ENCODE data around the gene KCNA3.

Gene KCNA3

GRCh38 chr1:110674337-110675059 lies at the start of gene KCNA3:
TSS of gene KCNA3 (minus strand) at chr1:110674940. CDS start at chr1:110674809, 131 bp downstream.
- DNase-seq (ENCODE audit: low spot score), result no peak

GRCh38 chr1:110722807-110723206 lies 48.1 kb upstream of the KCNA3 start:
- no peak for DNase-seq (ENCODE audit: low spot score)

- no peak for DNase-seq (ENCODE audit: low spot score)
These were observed 45.2 kb upstream of the KCNA3 start for GRCh38 chr1:110719908-110720307.

- DNase-seq (ENCODE audit: low spot score), result no peak
These were observed 43.7 kb upstream of the KCNA3 start for GRCh38 chr1:110718452-110718851.

GRCh38 chr1:110717179-110717578 lies 42.4 kb upstream of the KCNA3 start:
- no peak for DNase-seq (ENCODE audit: low spot score)

GRCh38 chr1:110714374-110714995 lies 39.7 kb upstream of the KCNA3 start:
- DNase-seq (ENCODE audit: low spot score), result no peak

- no peak for DNase-seq (ENCODE audit: low spot score)
These were observed 38.5 kb upstream of the KCNA3 start for GRCh38 chr1:110713221-110713620.

- no peak for DNase-seq (ENCODE audit: low spot score)
These were observed 35.6 kb upstream of the KCNA3 start for GRCh38 chr1:110710314-110710713.

GRCh38 chr1:110708974-110709440 lies 34.3 kb upstream of the KCNA3 start:
- no peak for DNase-seq (ENCODE audit: low spot score)

GRCh38 chr1:110707232-110707631 lies 32.5 kb upstream of the KCNA3 start:
- DNase-seq (ENCODE audit: low spot score), result no peak

GRCh38 chr1:110706621-110707020 lies 31.9 kb upstream of the KCNA3 start:
- DNase-seq (ENCODE audit: low spot score), result peak; percentile 21

GRCh38 chr1:110702260-110702659 lies 27.5 kb upstream of the KCNA3 start:
- DNase-seq (ENCODE audit: low spot score), result no peak

- DNase-seq (ENCODE audit: low spot score), result no peak
These were observed 26.0 kb upstream of the KCNA3 start for GRCh38 chr1:110700767-110701166.

GRCh38 chr1:110697606-110698005 lies 22.9 kb upstream of the KCNA3 start:
- DNase-seq (ENCODE audit: low spot score), result no peak

GRCh38 chr1:110696818-110697217 lies 22.1 kb upstream of the KCNA3 start:
- DNase-seq (ENCODE audit: low spot score), result no peak

GRCh38 chr1:110690709-110691365 lies 16.1 kb upstream of the KCNA3 start:
- no peak for DNase-seq (ENCODE audit: low spot score)

GRCh38 chr1:110689868-110690267 lies 15.1 kb upstream of the KCNA3 start:
- DNase-seq (ENCODE audit: low spot score), result no peak

- DNase-seq (ENCODE audit: low spot score), result no peak
These were observed 13.8 kb upstream of the KCNA3 start for GRCh38 chr1:110688514-110688913.

- no peak for DNase-seq (ENCODE audit: low spot score)
These were observed 12.5 kb upstream of the KCNA3 start for GRCh38 chr1:110687250-110687649.

GRCh38 chr1:110686188-110686587 lies 11.4 kb upstream of the KCNA3 start:
- DNase-seq (ENCODE audit: low spot score), result no peak

GRCh38 chr1:110684491-110684890 lies 9.8 kb upstream of the KCNA3 start:
- DNase-seq (ENCODE audit: low spot score), result no peak

- DNase-seq (ENCODE audit: low spot score), result no peak
These were observed 8.2 kb upstream of the KCNA3 start for GRCh38 chr1:110682898-110683297.
